Endothelial cell of umbilical vein (primary cell): ENCODE data around the gene KCNQ5. TPM values are rescaled to one million over a fixed set of nuclear protein-coding genes. Genes with fewer than 3 reads are reported as not detected.

Experiments
- BruUV-seq: library from RNA; stranded (reverse); fragments of 400-500 nt; replicated peaks from 2 replicates; lab custom pipeline; 2021; lab: Mats Ljungman, UMichigan
- CTCF ChIA-PET: fragments of 300-600, 350-600 bp; sonication (Branson Sonifier 250); formaldehyde crosslinking; loops from one replicate; lab custom pipeline; 2021; ENCODE audit warnings: antibody characterized with exemption, inconsistent platforms; lab: Charles Lee
- POLR2A ChIA-PET: fragments of 300-600, 350-600 bp; sonication (Branson Sonifier 250); formaldehyde crosslinking; loops from one replicate; lab custom pipeline; 2021; ENCODE audit warnings: antibody characterized with exemption, inconsistent platforms; lab: Charles Lee
- DNase-seq: peaks from one replicate; pipeline ENCODE4 v3.0.0-alpha.2; 2011; ENCODE audit warnings: low read depth, low spot score
- FAIRE-seq: peaks from 2 replicates; lab custom pipeline; 2011; peaks lifted over from hg19 to GRCh38; lab: Jason Lieb, UNC
- H2AFZ ChIP-seq: 2 replicates; pipeline ENCODE4 v1.6.0; 2012; ENCODE audit warnings: low read depth, low read length, control low read depth, inconsistent platforms
- H3K27ac ChIP-seq: 2 replicates; pipeline ENCODE4 v1.5.1; 2011; ENCODE audit warnings: low read depth, mild to moderate bottlenecking, control low read depth, low read length, moderate library complexity; ENCODE audit not compliant: insufficient read depth
- H3K27me3 ChIP-seq, 2 experiments: 2 replicates each; pipeline versions ENCODE4 v1.6.0 to v1.6.1; 2011; ENCODE audit warnings: low read length in 2 of 2, mixed read lengths in 1 of 2; ENCODE audit not compliant: control insufficient read depth in 2 of 2, insufficient read depth in 2 of 2
- H3K36me3 ChIP-seq, 2 experiments: 2 replicates in 1 of 2; 3 replicates in 1 of 2; pipeline ENCODE4 v1.5.1; 2011; ENCODE audit warnings: low read length in 2 of 2, mild to moderate bottlenecking in 1 of 2, moderate library complexity in 1 of 2; ENCODE audit not compliant: control insufficient read depth in 2 of 2, insufficient read depth in 2 of 2; ENCODE audit errors: extremely low read depth in 1 of 2
- H3K4me1 ChIP-seq: 3 replicates; pipeline ENCODE4 v1.5.1; 2011; ENCODE audit warnings: mild to moderate bottlenecking, low read length; ENCODE audit not compliant: control insufficient read depth, insufficient read depth; ENCODE audit errors: extremely low read depth
- H3K4me2 ChIP-seq: 2 replicates; pipeline ENCODE4 v1.6.1; 2011; ENCODE audit warnings: low read length, control low read depth, mixed read lengths; ENCODE audit not compliant: insufficient read depth
- H3K4me3 ChIP-seq, 3 experiments: fragments of 200-600 bp in 1 of 3; sonication (generic), shearing (Covaris generic) in 1 of 3; replicated peaks in 1 of 3; 2 replicates each; pipeline ENCODE4 v1.5.1; 2011 to 2016; ENCODE audit warnings: control low read depth in 3 of 3, low read length in 3 of 3, mild to moderate bottlenecking in 2 of 3, inconsistent platforms in 1 of 3, low read depth in 1 of 3, moderate library complexity in 1 of 3; ENCODE audit not compliant: insufficient read depth in 1 of 3
- H3K79me2 ChIP-seq: 2 replicates; pipeline ENCODE4 v1.6.0; 2012; ENCODE audit warnings: low read length, inconsistent platforms; ENCODE audit not compliant: control insufficient read depth, insufficient read depth
- H3K9ac ChIP-seq: replicated peaks from 2 replicates; pipeline ENCODE3; 2011; ENCODE audit warnings: low read length, control low read depth; ENCODE audit not compliant: insufficient read depth; ENCODE audit errors: extremely low read depth
- H3K9me1 ChIP-seq: replicated peaks from 3 replicates; pipeline ENCODE4 v1.6.0; 2011; ENCODE audit warnings: mild to moderate bottlenecking, low read length; ENCODE audit not compliant: control insufficient read depth, insufficient read depth; ENCODE audit errors: extremely low read depth
- H3K9me3 ChIP-seq: replicated peaks from 2 replicates; pipeline ENCODE4 v1.5.1; 2012; ENCODE audit warnings: low read length, inconsistent platforms; ENCODE audit not compliant: control insufficient read depth, insufficient read depth
- H4K20me1 ChIP-seq: replicated peaks from 2 replicates; pipeline ENCODE3; 2011; ENCODE audit warnings: mild to moderate bottlenecking, low read length; ENCODE audit not compliant: control insufficient read depth, insufficient read depth; ENCODE audit errors: extremely low read depth
- CTCF ChIP-seq, 2 donors: IDR thresholded peaks; 1 replicate in 1 of 2; 2 replicates in 1 of 2; pipeline ENCODE4 v1.5.1; 2011; ENCODE audit warnings: low read length in 2 of 2, mild to moderate bottlenecking in 2 of 2, moderate library complexity in 2 of 2, control low read depth in 1 of 2, inconsistent platforms in 1 of 2, low read depth in 1 of 2; ENCODE audit not compliant: insufficient read depth in 1 of 2; ENCODE audit errors: extremely low read depth in 1 of 2
- EZH2 ChIP-seq: IDR thresholded peaks from 2 replicates; pipeline ENCODE4 v1.6.1; 2012; ENCODE audit warnings: borderline replicate concordance, low read depth, mild to moderate bottlenecking, moderate library complexity, low read length, inconsistent platforms; ENCODE audit not compliant: severe bottlenecking
- GATA2 ChIP-seq: IDR thresholded peaks from 2 replicates; pipeline ENCODE4 v1.7.0; 2011; ENCODE audit warnings: low read depth, mild to moderate bottlenecking, moderate library complexity, mixed read lengths, low read length; ENCODE audit not compliant: insufficient read length, insufficient read depth
- MYC ChIP-seq: IDR thresholded peaks from one replicate; pipeline ENCODE4 v1.6.1; 2011; ENCODE audit warnings: mild to moderate bottlenecking, low read depth, low read length
- POLR2A ChIP-seq: IDR thresholded peaks from 2 replicates; pipeline ENCODE4 v1.6.1; 2012; ENCODE audit warnings: low read depth, mild to moderate bottlenecking, control low read depth, low read length
- POLR2AphosphoS5 ChIP-seq: IDR thresholded peaks from 2 replicates; pipeline ENCODE4 v1.6.1; 2012; ENCODE audit warnings: low read depth, mild to moderate bottlenecking, control low read depth, low read length, moderate library complexity; ENCODE audit not compliant: insufficient read depth
- dilution Hi-C: fragments of 300-500 bp; cut with MboI; formaldehyde crosslinking; loops from one replicate; pipeline ENCODE4 v1.15.0; 2019; ENCODE audit warnings: low sequenced_read_pairs; ENCODE audit not compliant: extremely low pct_ligation_motif_present
- intact Hi-C: fragments of 100-400 bp; cut with micrococcal nuclease; formaldehyde crosslinking; loops from one replicate; pipeline ENCODE4 v1.10.0; 2022
- polyA plus RNA-seq, 4 experiments: library from polyadenylated mRNA; depleted of rRNA in 3 of 4; stranded (reverse) in 3 of 4; unstranded in 1 of 4; fragments of >200 nt; gene quantifications; 2 replicates each; pipeline versions ENCODE4 v1.2.1 to v1.2.3, GENCODE V29; 2011 to 2012; ENCODE audit warnings: missing spikeins in 1 of 4
- total RNA-seq: library from RNA; stranded (reverse); gene quantifications from 2 replicates; pipeline ENCODE4 v1.2.3, GENCODE V29; 2021

Gene KCNQ5
- total and polyA plus RNA-seq, 2 donors (not counting 3 experiments of a cell fraction or from before 2014, with no cell fraction given), result 0.22 TPM; not detected in 1

DNA sequence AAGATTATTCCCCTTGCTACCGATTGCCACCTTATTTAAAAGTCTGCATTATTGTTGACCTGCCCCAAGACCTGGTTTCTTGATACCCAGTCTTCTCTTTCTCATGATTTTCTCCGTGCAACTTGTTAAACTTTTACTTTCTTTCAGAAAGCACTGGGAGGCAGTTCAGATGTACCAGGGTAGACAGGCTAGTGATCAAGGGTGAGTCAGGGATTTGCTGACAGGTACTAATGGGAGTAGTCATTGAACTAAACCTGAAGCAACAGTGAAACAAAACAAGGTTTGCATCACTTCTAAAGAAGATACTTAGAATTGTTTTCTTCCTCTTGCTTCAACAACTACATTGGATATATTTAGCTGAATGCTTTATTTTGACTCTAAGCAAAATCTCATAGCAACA is 124.4 kb downstream of the KCNQ5 start:
- dilution Hi-C loops, result no loop called here
- no TSS peak for BruUV-seq

GRCh38 chr6:72748759-72749158 is 126.9 kb downstream of the KCNQ5 start:
- Histone ChIP-seq H3K9me1 (no peaks in the 10 kb centered on the region), H3K4me3 (no peak overlapping the region), H2AFZ (no peak overlapping the region), H3K4me1 (no peaks in the 10 kb centered on the region), H3K36me3 (no peaks in the 10 kb centered on the region), H3K79me2 (no peaks in the 10 kb centered on the region), H3K27me3 (peaks cover 0 to 2% of the 10 kb centered on the region in 2 experiments), H3K9me3 (no peaks in the 10 kb centered on the region), H3K27ac (no peak overlapping the region), H3K4me2 (no peak overlapping the region), H3K9ac (no peak overlapping the region), H4K20me1 (no peaks in the 10 kb centered on the region)
- BruUV-seq, result no TSS peak
- CTCF ChIA-PET, result no interaction called here
- POLR2A ChIA-PET, result no interaction called here
- FAIRE-seq, result no peak
- DNase-seq, result no peak
- intact Hi-C loops (no loop called here), dilution Hi-C loops (no loop called here)
- TF ChIP-seq POLR2A (no peak), CTCF (IDR thresholded peaks at IDR 0.05; ENCODE audit: extremely low read depth in 1 of 2, insufficient read depth in 1 of 2, low read depth in 1 of 2, low read length in 2 of 2) (no peak), MYC (no peak), GATA2 (no peak)

More for the DNA sequence above, 124.4 kb downstream of the KCNQ5 start:
- no peaks in the 10 kb centered on the region for H4K20me1 ChIP-seq
- H3K9ac ChIP-seq, result no peak overlapping the region
- H3K27me3 ChIP-seq, result peaks cover 0 to 2% of the 10 kb centered on the region in 2 experiments
- H2AFZ ChIP-seq, result no peak overlapping the region
- no peaks in the 10 kb centered on the region for H3K36me3 ChIP-seq
- no peak for TF ChIP-seq POLR2AphosphoS5
- TF ChIP-seq EZH2, result no peak
- TF ChIP-seq CTCF (IDR thresholded peaks at IDR 0.05; ENCODE audit: extremely low read depth in 1 of 2, insufficient read depth in 1 of 2, low read depth in 1 of 2, low read length in 2 of 2), result no peak
- H3K4me2 ChIP-seq, result no peak overlapping the region
- H3K79me2 ChIP-seq, result no peaks in the 10 kb centered on the region
- POLR2A ChIA-PET, result no interaction called here
- no peaks in the 10 kb centered on the region for H3K4me1 ChIP-seq
- CTCF ChIA-PET, result no interaction called here
- no peaks in the 10 kb centered on the region for H3K9me3 ChIP-seq
- no peaks in the 10 kb centered on the region for H3K9me1 ChIP-seq
- H3K27ac ChIP-seq, result no peak overlapping the region
- intact Hi-C loops, result no loop called here
- DNase-seq (no peak), FAIRE-seq (no peak)
- no peak overlapping the region for H3K4me3 ChIP-seq
